Epidermal melanocyte (primary cell): ENCODE results near the gene UBR4.

Source experiments
- DNase-seq: peaks from one replicate; pipeline ENCODE4 v3.0.0; 2011; ENCODE audit warnings: low spot score; ENCODE audit not compliant: insufficient read length

The UBR4 gene

DNA sequence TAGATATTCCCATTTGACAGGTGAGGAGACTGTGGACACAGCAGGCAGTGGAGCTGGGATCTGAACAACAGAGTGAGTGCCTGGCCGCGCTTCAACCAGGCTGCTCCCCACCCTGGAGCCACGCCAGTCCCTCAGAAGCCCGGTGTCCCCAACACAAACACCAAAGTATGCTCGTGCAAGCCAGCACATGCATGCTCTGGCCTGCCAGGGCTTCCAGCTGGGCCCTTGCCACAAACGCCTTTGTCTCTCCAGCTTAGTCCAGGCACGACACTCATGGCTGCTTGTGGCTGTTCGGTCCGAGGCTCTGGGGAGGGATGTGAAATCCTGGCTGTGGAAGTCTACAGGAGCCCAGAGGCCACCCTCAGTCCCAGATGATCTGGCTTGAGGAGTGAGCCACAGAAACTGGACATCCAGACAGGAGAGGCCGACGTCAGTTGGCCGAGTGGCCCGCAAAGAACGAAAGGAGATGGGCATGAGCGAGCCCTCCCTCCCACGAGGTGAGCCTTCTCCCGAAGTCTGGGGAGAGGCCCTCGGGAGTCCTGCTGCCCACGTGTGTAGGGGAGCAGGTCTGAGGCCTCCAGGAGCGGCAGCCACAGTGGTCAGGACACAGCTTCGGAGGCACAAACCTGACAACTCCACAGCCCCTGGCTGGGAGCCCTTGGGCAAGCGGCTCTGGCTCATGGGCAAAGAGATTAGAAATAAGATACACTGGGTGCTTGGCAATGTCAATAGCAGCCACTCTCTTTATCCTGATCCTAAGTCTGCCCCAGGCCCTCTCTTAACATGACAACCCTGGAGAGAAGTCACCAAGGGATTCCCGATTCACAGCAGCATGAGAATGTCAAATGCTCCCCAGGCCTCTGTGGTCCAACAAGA is 136.5 kb downstream of the UBR4 start:
- DNase-seq: no peak

DNA sequence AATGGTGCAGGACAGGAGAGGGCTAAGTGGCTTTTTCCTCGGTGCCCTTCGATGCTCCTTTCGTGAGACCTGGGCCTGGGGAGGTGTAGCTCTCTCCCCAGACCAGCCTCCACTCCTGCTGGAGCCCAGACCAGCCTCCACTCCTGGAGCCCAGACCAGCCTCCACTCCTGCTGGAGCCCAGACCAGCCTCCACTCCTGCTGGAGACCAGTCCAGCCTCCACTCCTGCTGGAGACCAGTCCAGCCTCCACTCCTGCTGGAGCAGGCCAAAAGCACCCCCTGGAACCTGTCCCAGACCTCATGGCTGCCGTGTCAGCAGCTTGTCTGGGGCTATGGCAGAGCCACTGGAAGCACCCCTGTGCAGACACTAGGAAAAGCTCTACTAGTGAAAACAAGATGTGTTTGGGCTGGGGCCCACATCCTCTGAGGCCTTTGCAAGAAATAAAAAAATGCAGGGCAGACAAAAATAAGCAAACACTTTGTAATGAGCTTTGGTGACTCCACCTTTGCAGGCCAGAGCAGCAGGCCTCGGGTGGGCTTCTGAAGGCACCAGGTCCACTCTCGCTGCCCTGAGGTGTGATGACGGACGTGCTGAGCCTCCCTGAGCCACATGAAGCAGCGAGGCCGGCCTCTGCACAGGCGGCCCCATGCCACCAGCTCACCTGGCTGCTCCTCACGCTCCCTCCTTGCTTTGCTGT is 137.6 kb downstream of the UBR4 start:
- no peak for DNase-seq

DNA sequence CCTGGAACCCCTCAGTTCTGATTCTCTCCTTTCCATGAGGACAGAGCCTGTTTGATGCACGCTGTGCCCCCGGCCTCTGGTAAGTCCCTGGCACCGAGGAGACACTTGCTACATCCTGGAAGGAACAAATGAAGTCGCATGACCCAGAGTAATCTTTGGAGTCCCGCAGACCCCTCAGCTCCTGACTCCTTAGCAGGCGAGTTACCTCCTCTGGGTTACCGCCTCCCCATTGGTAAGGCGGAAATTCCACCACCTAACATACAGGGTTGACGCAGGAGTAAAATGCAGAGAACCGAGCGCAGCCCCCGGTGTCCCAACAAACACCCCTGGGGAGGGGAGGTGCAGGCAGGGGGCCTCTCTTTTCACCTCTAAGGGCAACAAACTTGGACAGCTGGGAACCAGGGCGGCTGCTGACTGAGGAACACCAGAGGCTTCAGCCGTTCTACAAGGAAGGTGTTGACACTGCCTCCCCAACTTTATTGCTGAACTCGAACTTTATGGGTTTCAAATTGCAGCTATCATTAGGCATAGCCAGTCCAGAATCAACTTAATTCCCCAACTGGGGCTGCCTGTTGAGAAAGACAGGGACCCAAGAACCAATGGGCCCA is 138.3 kb downstream of the UBR4 start:
- no peak for DNase-seq

- no peak for DNase-seq
Measured at GRCh38 chr1:19070891-19071621, 139.0 kb downstream of the UBR4 start.

GRCh38 chr1:19070197-19070651 is 139.8 kb downstream of the UBR4 start:
- DNase-seq: no peak

GRCh38 chr1:19068639-19069276 is 141.3 kb downstream of the UBR4 start:
- DNase-seq: no peak

DNA sequence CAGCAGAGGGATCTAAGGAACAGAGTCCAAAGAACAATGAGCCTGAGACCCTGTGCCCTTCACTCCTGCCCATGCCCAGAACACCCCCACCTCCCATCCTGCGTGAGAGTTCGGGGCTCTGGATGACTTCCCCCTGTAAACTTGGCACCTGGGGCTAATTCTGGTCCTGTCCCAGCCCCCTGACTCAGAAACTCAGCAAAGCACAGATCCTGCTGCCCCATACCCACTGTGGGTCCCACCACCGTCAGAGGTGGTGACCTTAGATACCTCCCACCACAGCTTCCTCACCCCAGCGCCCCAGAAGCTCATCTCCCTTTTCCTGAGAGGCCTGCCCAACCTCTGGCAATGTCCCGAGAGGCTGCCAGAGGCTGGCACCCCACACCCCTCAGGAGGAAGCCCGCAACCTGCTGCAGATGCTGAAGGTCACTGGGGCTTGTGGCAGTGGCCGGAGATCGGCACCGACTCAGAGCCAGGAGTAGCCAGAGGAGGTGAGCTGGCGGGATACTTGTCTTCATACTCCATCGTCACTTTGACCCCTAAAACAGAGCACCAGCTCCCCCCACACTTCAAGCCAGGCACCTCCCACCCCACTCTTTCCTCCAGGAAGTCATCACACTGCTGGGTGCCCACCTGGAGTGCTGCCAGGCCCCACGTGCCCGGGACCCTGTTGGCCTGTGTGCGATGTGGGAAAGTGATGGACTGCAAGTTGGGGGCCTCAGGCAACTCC is 142.0 kb downstream of the UBR4 start:
- no peak for DNase-seq

- DNase-seq: peak; percentile 33
Measured at GRCh38 chr1:19067182-19067911, 142.7 kb downstream of the UBR4 start.

GRCh38 chr1:19066874-19067181 is 143.2 kb downstream of the UBR4 start:
- no peak for DNase-seq

GRCh38 chr1:19066248-19066873 is 143.7 kb downstream of the UBR4 start:
- no peak for DNase-seq

DNA sequence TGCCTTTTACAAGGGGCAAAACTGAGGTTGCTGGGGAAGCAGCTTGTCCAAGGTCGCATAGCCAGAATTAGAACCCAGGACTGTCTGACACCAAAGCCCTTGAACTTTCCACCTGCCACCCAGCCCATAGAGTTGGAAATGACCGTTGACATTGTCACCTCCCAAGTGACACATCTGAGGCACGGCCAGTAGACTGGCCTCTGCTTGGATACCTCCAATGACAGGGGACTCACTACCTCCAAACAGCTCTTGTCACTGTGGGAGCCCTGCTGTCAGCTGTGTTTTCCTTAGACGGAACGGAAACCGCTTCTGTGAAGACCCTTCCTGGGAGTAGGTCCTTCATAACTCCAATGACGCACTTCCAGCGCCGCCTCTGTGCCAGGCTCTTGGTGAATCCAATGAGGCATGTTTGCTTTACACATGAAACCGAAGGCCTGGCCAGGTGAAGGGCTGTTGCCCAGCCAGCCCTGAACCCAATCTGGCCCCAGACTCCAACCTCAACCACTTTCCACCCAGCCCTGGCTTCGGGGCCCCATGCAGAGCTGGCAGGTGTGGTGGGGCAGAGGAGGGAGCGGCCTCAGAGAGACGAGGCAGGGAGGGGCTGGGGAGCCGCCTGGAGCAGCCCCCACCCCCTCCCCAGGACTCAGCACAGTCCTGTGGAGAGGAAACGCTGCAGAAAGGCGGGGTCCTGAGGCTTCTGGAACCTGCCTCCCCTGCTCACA is 144.4 kb downstream of the UBR4 start:
- no peak for DNase-seq

DNA sequence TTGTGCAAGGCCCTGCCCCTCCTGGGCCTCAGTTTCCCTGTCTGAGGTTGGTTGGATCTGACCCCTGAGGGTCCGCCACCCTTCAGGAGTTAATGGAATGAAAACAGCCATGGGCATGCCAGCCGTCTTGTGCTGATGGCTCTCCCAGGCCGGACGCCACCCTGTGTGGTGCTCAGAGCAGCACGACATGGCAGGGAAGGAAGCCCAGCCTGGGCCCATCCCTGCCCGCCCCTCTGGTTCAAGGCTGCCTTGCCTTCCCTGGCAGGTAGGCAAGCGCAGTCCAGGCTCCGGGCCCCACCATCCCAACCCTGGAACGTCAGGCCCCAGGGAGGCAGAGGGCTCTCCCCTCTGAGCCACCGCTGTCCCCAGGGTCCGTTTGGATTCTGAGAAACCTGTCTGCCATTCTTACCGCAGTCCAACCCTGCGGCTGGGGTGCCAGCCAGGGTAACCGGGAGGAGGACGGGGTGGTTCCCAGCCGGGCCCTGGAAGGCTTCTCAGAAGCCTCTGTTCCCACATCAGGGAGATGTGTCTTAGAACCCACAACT is 145.1 kb downstream of the UBR4 start:
- DNase-seq: no peak

GRCh38 chr1:19063122-19063521 is 146.9 kb downstream of the UBR4 start:
- DNase-seq: no peak

- no peak for DNase-seq
Measured at GRCh38 chr1:19062258-19063029, 147.6 kb downstream of the UBR4 start.

- DNase-seq: no peak
Measured at GRCh38 chr1:19061798-19062197, 148.3 kb downstream of the UBR4 start.

DNA sequence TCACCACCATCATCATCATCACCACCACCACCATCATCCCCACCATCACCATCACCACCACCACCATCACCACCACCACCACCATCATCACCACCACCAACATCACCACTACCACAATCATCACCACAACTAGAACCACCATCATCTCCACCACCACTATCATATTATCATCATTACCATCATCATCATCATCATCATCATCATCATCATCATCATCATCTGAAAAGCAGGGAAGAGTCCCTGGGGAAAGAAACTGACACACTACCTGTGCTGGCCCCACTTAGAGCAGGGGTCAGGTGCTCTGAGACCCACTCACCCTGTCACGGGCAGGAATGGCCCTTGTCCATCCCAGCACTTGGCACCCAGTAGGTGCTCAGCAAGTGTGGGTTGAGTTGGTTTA is 148.7 kb downstream of the UBR4 start:
- DNase-seq: no peak

- no peak for DNase-seq
Measured at GRCh38 chr1:19059773-19060172, 150.3 kb downstream of the UBR4 start.

DNA sequence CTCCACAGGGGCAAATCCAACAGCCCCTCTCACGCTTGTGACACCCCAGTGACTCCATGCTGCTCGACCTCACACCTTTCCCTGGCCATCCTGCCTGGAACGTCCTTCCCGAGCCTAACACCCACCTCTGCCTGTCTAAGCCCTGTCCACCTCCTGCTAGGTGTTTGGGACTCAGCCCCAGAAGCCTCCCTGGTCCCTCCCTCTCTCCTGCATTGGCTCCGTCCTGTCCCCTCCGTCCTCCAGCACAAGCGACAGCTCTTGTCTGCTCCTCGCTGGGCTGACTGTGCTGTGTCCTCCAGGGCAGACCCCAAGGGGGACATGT is 151.6 kb downstream of the UBR4 start:
- DNase-seq: no peak
